WTC11 (cell line): ENCODE results near the gene ARHGAP18. TPM values are rescaled to one million over a fixed set of nuclear protein-coding genes. Genes with fewer than 3 reads are reported as not detected.

Experiments
- ATAC-seq: fragments of 200-7000 bp; cut with Tn5 transposase; 2 replicates; pipeline ENCODE4 v1.10.0; 2021; ENCODE audit warnings: mild to moderate bottlenecking, moderate library complexity
- CTCF ChIA-PET: fragments of 300-600 bp; sonication (Branson Sonifier 250); formaldehyde crosslinking; loops from one replicate; lab custom pipeline; 2021; ENCODE audit warnings: antibody characterized with exemption; lab: Charles Lee
- POLR2A ChIA-PET: fragments of 350-600 bp; sonication (Branson Sonifier 250); formaldehyde crosslinking; loops from one replicate; lab custom pipeline; 2021; ENCODE audit warnings: antibody characterized with exemption; lab: Charles Lee
- DNase-seq: peaks from one replicate; pipeline ENCODE4 v3.0.0; 2021; ENCODE audit warnings: low spot score
- H3K27ac Mint-ChIP-seq: 2 replicates; pipeline ENCODE4 v1.8.0; 2021; ENCODE audit warnings: mixed read lengths
- H3K27me3 Mint-ChIP-seq: 2 replicates; pipeline ENCODE4 v1.8.0; 2021; ENCODE audit warnings: low read depth, mild to moderate bottlenecking, moderate library complexity, mixed read lengths
- H3K36me3 Mint-ChIP-seq: 2 replicates; pipeline ENCODE4 v1.8.0; 2021; ENCODE audit warnings: mixed read lengths
- H3K4me1 Mint-ChIP-seq: 2 replicates; pipeline ENCODE4 v1.8.0; 2022; ENCODE audit warnings: mixed read lengths
- H3K4me3 Mint-ChIP-seq: 2 replicates; pipeline ENCODE4 v1.8.0; 2021; ENCODE audit warnings: mild to moderate bottlenecking, moderate library complexity, mixed read lengths
- H3K9me3 Mint-ChIP-seq: 2 replicates; pipeline ENCODE4 v1.8.0; 2021; ENCODE audit warnings: mixed read lengths
- CBFB ChIP-seq: sonication (generic); formaldehyde crosslinking; IDR thresholded peaks from 2 replicates; pipeline ENCODE4 v1.8.1; 2022; ENCODE audit warnings: mild to moderate bottlenecking, low read depth, missing genetic modification reagents
- CREB1 ChIP-seq: sonication (generic); formaldehyde crosslinking; IDR thresholded peaks from 2 replicates; pipeline ENCODE4 v1.8.0; 2023; ENCODE audit warnings: mild to moderate bottlenecking, missing genetic modification reagents
- EMX1 ChIP-seq: fragments of 250-450 bp; sonication (Bioruptor Pico); IDR thresholded peaks from 2 replicates; pipeline ENCODE4 v1.8.0; 2021; ENCODE audit warnings: mild to moderate bottlenecking
- GRHL2 ChIP-seq: fragments of 250-450 bp; sonication (Bioruptor Pico); IDR thresholded peaks from 2 replicates; pipeline ENCODE4 v1.8.0; 2022; ENCODE audit warnings: mild to moderate bottlenecking, moderate library complexity; ENCODE audit not compliant: insufficient replicate concordance, severe bottlenecking
- HMGA2 ChIP-seq: fragments of 250-450 bp; sonication (Bioruptor Pico); IDR thresholded peaks from 2 replicates; pipeline ENCODE4 v1.4.0; 2021; ENCODE audit warnings: mild to moderate bottlenecking, moderate library complexity
- JAZF1 ChIP-seq: fragments of 250-450 bp; sonication (Bioruptor Pico); IDR thresholded peaks from 2 replicates; pipeline ENCODE4 v1.9.0; 2021; ENCODE audit warnings: moderate library complexity, mild to moderate bottlenecking, inconsistent platforms
- JUN ChIP-seq: sonication (generic); formaldehyde crosslinking; IDR thresholded peaks from 2 replicates; pipeline ENCODE4 v1.8.0; 2023; ENCODE audit warnings: mild to moderate bottlenecking, missing genetic modification reagents
- KAT7 ChIP-seq: sonication (generic); formaldehyde crosslinking; IDR thresholded peaks from 2 replicates; pipeline ENCODE4 v1.8.1; 2023; ENCODE audit warnings: missing genetic modification reagents, mild to moderate bottlenecking, borderline replicate concordance
- MXD4 ChIP-seq: fragments of 250-450 bp; sonication (Bioruptor Pico); IDR thresholded peaks from 2 replicates; pipeline ENCODE4 v1.8.0; 2021; ENCODE audit warnings: mild to moderate bottlenecking, moderate library complexity, borderline replicate concordance
- NFE2L1 ChIP-seq: sonication (generic); formaldehyde crosslinking; IDR thresholded peaks from 2 replicates; pipeline ENCODE4 v1.8.1; 2023; ENCODE audit warnings: missing genetic modification reagents
- NFYB ChIP-seq: sonication (generic); formaldehyde crosslinking; conservative IDR thresholded peaks from 2 replicates; pipeline ENCODE4 v1.8.0; 2022; ENCODE audit warnings: low read depth, missing genetic modification reagents
- NR2C2 ChIP-seq: sonication (generic); formaldehyde crosslinking; IDR thresholded peaks from 2 replicates; pipeline ENCODE4 v1.8.0; 2022; ENCODE audit warnings: mild to moderate bottlenecking, missing genetic modification reagents
- TCF7 ChIP-seq: sonication (generic); formaldehyde crosslinking; IDR thresholded peaks from 2 replicates; pipeline ENCODE4 v1.8.0; 2022; ENCODE audit warnings: mild to moderate bottlenecking, low read depth, missing genetic modification reagents, moderate library complexity
- TEAD1 ChIP-seq: sonication (generic); formaldehyde crosslinking; IDR thresholded peaks from 2 replicates; pipeline ENCODE4 v1.8.0; 2022; ENCODE audit warnings: mild to moderate bottlenecking, missing genetic modification reagents
- TEAD4 ChIP-seq: sonication (generic); formaldehyde crosslinking; IDR thresholded peaks from 2 replicates; pipeline ENCODE4 v1.8.0; 2022; ENCODE audit warnings: mild to moderate bottlenecking, missing genetic modification reagents
- ZNF121 ChIP-seq: sonication (generic); formaldehyde crosslinking; IDR thresholded peaks from 2 replicates; pipeline ENCODE4 v1.8.0; 2023; ENCODE audit warnings: missing genetic modification reagents
- ZNF396 ChIP-seq: fragments of 250-450 bp; sonication (Bioruptor Pico); IDR thresholded peaks from 2 replicates; pipeline ENCODE4 v1.8.0; 2021; ENCODE audit warnings: mild to moderate bottlenecking, moderate library complexity, borderline replicate concordance
- ZNF423 ChIP-seq: fragments of 250-450 bp; sonication (Bioruptor Pico); IDR thresholded peaks from 2 replicates; pipeline ENCODE4 v2.1.2; 2022; ENCODE audit warnings: mild to moderate bottlenecking, moderate library complexity
- total RNA-seq: library from RNA; stranded (reverse); gene quantifications from 3 replicates; pipeline ENCODE4 v1.2.3, GENCODE V29; 2021
- TF ChIP-seq, protein P1 (sequence below): sonication (generic); formaldehyde crosslinking; IDR thresholded peaks from 2 replicates; pipeline ENCODE4 v1.8.1; 2023; ENCODE audit warnings: mild to moderate bottlenecking, missing genetic modification reagents, borderline replicate concordance
- TF ChIP-seq, protein P2 (sequence below): fragments of 250-450 bp; sonication (Bioruptor Pico); IDR thresholded peaks from 2 replicates; pipeline ENCODE4 v2.1.2; 2022; ENCODE audit warnings: mild to moderate bottlenecking, moderate library complexity
- TF ChIP-seq, protein P3 (sequence below): sonication (generic); formaldehyde crosslinking; IDR thresholded peaks from 2 replicates; pipeline ENCODE4 v1.8.0; 2022; ENCODE audit warnings: mild to moderate bottlenecking, missing genetic modification reagents
- TF ChIP-seq, protein P4 (sequence below): sonication (generic); formaldehyde crosslinking; IDR thresholded peaks from 2 replicates; pipeline ENCODE4 v1.8.0; 2022; ENCODE audit warnings: mild to moderate bottlenecking, missing genetic modification reagents
- TF ChIP-seq, protein P5 (sequence below): sonication (generic); formaldehyde crosslinking; IDR thresholded peaks from 2 replicates; pipeline ENCODE4 v1.8.0; 2022; ENCODE audit warnings: mild to moderate bottlenecking, missing genetic modification reagents
- TF ChIP-seq, protein P6 (sequence below): sonication (generic); formaldehyde crosslinking; IDR thresholded peaks from 2 replicates; pipeline ENCODE4 v1.8.1; 2023; ENCODE audit warnings: mild to moderate bottlenecking, missing genetic modification reagents
- TF ChIP-seq, protein P7 (sequence below): fragments of 250-450 bp; sonication (Bioruptor Pico); IDR thresholded peaks from 2 replicates; pipeline ENCODE4 v1.9.0; 2021; ENCODE audit warnings: mild to moderate bottlenecking
- TF ChIP-seq, protein P8 (sequence below): sonication (generic); formaldehyde crosslinking; IDR thresholded peaks from 2 replicates; pipeline ENCODE4 v1.8.0; 2023; ENCODE audit warnings: missing genetic modification reagents

The ARHGAP18 gene
- total RNA-seq, 1 experiment from 2014 or later: 4.6 TPM

DNA sequence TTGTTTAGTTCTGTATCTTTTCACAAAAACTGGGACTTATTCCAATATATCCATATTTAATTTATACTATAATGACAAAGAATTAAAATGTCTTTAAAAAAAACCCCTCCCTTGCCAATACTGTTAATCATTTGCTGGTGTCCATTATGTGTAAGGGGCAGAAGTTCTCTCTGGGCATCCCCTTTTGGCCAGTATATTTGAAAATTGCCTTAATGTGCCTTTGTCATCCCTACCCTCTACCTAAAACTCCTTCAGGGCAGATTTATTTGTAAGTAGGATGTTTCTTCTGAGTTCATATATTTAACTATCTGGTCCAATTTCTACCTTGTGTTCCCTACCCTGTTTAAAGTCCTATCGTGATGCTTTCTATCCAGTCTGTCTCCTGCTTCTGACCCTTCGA is 62.9 kb downstream of the ARHGAP18 start:
- no peak overlapping the region for H3K4me3 Mint-ChIP-seq
- peaks cover 44% of the 10 kb centered on the region for H3K4me1 Mint-ChIP-seq
- H3K9me3 Mint-ChIP-seq: no peaks in the 10 kb centered on the region
- no peak overlapping the region for H3K27ac Mint-ChIP-seq
- H3K36me3 Mint-ChIP-seq: no peaks in the 10 kb centered on the region
- no peak for ATAC-seq
- no peaks in the 10 kb centered on the region for H3K27me3 Mint-ChIP-seq
- POLR2A ChIA-PET: no interaction called here
- no peak for DNase-seq
- CTCF ChIA-PET: no interaction called here
- TF ChIP-seq, protein P1, sequence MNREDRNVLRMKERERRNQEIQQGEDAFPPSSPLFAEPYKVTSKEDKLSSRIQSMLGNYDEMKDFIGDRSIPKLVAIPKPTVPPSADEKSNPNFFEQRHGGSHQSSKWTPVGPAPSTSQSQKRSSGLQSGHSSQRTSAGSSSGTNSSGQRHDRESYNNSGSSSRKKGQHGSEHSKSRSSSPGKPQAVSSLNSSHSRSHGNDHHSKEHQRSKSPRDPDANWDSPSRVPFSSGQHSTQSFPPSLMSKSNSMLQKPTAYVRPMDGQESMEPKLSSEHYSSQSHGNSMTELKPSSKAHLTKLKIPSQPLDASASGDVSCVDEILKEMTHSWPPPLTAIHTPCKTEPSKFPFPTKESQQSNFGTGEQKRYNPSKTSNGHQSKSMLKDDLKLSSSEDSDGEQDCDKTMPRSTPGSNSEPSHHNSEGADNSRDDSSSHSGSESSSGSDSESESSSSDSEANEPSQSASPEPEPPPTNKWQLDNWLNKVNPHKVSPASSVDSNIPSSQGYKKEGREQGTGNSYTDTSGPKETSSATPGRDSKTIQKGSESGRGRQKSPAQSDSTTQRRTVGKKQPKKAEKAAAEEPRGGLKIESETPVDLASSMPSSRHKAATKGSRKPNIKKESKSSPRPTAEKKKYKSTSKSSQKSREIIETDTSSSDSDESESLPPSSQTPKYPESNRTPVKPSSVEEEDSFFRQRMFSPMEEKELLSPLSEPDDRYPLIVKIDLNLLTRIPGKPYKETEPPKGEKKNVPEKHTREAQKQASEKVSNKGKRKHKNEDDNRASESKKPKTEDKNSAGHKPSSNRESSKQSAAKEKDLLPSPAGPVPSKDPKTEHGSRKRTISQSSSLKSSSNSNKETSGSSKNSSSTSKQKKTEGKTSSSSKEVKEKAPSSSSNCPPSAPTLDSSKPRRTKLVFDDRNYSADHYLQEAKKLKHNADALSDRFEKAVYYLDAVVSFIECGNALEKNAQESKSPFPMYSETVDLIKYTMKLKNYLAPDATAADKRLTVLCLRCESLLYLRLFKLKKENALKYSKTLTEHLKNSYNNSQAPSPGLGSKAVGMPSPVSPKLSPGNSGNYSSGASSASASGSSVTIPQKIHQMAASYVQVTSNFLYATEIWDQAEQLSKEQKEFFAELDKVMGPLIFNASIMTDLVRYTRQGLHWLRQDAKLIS: no peak
- TF ChIP-seq NR2C2 (CRISPR knock-in tag) (no peak), TCF7 (no peak), HMGA2 (CRISPR knock-in tag) (no peak), GRHL2 (CRISPR knock-in tag) (no peak), NFYB (CRISPR knock-in tag) (no peak), CBFB (CRISPR knock-in tag) (no peak), TEAD4 (no peak), TEAD1 (no peak), MXD4 (CRISPR knock-in tag) (no peak), ZNF121 (no peak), JUN (CRISPR knock-in tag) (no peak), ZNF423 (CRISPR knock-in tag) (no peak)
- TF ChIP-seq, protein P2, sequence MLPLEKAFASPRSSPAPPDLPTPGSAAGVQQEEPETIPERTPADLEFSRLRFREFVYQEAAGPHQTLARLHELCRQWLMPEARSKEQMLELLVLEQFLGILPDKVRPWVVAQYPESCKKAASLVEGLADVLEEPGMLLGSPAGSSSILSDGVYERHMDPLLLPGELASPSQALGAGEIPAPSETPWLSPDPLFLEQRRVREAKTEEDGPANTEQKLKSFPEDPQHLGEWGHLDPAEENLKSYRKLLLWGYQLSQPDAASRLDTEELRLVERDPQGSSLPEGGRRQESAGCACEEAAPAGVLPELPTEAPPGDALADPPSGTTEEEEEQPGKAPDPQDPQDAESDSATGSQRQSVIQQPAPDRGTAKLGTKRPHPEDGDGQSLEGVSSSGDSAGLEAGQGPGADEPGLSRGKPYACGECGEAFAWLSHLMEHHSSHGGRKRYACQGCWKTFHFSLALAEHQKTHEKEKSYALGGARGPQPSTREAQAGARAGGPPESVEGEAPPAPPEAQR (CRISPR knock-in tag): no peak
- TF ChIP-seq, protein P3, sequence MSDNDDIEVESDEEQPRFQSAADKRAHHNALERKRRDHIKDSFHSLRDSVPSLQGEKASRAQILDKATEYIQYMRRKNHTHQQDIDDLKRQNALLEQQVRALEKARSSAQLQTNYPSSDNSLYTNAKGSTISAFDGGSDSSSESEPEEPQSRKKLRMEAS (CRISPR knock-in tag): no peak
- TF ChIP-seq, protein P4, sequence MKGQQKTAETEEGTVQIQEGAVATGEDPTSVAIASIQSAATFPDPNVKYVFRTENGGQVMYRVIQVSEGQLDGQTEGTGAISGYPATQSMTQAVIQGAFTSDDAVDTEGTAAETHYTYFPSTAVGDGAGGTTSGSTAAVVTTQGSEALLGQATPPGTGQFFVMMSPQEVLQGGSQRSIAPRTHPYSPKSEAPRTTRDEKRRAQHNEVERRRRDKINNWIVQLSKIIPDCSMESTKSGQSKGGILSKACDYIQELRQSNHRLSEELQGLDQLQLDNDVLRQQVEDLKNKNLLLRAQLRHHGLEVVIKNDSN (CRISPR knock-in tag): no peak
- TF ChIP-seq, protein P5, sequence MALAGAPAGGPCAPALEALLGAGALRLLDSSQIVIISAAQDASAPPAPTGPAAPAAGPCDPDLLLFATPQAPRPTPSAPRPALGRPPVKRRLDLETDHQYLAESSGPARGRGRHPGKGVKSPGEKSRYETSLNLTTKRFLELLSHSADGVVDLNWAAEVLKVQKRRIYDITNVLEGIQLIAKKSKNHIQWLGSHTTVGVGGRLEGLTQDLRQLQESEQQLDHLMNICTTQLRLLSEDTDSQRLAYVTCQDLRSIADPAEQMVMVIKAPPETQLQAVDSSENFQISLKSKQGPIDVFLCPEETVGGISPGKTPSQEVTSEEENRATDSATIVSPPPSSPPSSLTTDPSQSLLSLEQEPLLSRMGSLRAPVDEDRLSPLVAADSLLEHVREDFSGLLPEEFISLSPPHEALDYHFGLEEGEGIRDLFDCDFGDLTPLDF (CRISPR knock-in tag): no peak
- TF ChIP-seq, protein P6, sequence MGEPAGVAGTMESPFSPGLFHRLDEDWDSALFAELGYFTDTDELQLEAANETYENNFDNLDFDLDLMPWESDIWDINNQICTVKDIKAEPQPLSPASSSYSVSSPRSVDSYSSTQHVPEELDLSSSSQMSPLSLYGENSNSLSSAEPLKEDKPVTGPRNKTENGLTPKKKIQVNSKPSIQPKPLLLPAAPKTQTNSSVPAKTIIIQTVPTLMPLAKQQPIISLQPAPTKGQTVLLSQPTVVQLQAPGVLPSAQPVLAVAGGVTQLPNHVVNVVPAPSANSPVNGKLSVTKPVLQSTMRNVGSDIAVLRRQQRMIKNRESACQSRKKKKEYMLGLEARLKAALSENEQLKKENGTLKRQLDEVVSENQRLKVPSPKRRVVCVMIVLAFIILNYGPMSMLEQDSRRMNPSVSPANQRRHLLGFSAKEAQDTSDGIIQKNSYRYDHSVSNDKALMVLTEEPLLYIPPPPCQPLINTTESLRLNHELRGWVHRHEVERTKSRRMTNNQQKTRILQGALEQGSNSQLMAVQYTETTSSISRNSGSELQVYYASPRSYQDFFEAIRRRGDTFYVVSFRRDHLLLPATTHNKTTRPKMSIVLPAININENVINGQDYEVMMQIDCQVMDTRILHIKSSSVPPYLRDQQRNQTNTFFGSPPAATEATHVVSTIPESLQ (CRISPR knock-in tag): no peak

DNA sequence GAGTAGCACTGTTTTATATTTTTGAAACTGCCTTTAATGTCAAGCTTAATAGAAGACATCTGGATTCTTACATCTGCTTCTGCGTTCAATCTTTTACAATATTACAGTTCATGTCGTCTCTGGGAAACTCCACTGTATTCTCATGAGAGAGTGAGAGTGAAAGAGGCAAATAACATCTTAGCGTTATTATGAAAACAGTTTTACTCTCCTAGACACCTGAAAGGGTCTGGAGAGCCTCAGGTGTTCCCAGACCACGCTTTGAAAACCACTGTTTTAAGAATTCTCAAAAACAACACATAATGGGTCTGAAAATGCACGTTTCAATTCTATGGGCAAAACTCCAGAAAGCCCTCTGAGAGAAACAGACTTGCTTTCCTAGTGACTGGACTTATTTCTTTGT is 63.3 kb downstream of the ARHGAP18 start:
- Mint-ChIP-seq H3K9me3 (no peaks in the 10 kb centered on the region), H3K27ac (no peak overlapping the region)
- POLR2A ChIA-PET: no interaction called here
- TF ChIP-seq JAZF1: no peak
- no peak for TF ChIP-seq NFE2L1 (CRISPR knock-in tag)
- TF ChIP-seq EMX1 (CRISPR knock-in tag): no peak
- no peak for TF ChIP-seq TEAD1
- no peak for TF ChIP-seq ZNF121
- TF ChIP-seq, protein P5 (CRISPR knock-in tag): no peak
- TF ChIP-seq CREB1 (CRISPR knock-in tag): no peak
- no peak for TF ChIP-seq KAT7 (CRISPR knock-in tag)
- TF ChIP-seq ZNF396: no peak
- TF ChIP-seq NR2C2 (CRISPR knock-in tag): no peak
- TF ChIP-seq, protein P7, sequence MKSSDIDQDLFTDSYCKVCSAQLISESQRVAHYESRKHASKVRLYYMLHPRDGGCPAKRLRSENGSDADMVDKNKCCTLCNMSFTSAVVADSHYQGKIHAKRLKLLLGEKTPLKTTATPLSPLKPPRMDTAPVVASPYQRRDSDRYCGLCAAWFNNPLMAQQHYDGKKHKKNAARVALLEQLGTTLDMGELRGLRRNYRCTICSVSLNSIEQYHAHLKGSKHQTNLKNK: no peak
- TF ChIP-seq, protein P8, sequence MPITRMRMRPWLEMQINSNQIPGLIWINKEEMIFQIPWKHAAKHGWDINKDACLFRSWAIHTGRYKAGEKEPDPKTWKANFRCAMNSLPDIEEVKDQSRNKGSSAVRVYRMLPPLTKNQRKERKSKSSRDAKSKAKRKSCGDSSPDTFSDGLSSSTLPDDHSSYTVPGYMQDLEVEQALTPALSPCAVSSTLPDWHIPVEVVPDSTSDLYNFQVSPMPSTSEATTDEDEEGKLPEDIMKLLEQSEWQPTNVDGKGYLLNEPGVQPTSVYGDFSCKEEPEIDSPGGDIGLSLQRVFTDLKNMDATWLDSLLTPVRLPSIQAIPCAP (CRISPR knock-in tag): no peak

More for the DNA sequence above, 63.3 kb downstream of the ARHGAP18 start:
- DNase-seq (no peak), ATAC-seq (no peak)
- CTCF ChIA-PET: no interaction called here
- H3K4me3 Mint-ChIP-seq: no peak overlapping the region
- no peaks in the 10 kb centered on the region for H3K27me3 Mint-ChIP-seq
- peaks cover 44% of the 10 kb centered on the region for H3K4me1 Mint-ChIP-seq
- no peaks in the 10 kb centered on the region for H3K36me3 Mint-ChIP-seq
